ENCODE measurements around the gene CA9.

- TF ChIP-seq CTCF (IDR thresholded peaks at IDR 0.05) (no peak), POLR2A (IDR thresholded peaks at IDR 0.05) (no peak)
Measured at GRCh38 chr9:35653611-35654010, 20.1 kb upstream of the CA9 start.

Measured in transverse colon (tissue), 3 donors.